Endodermal cell (in vitro differentiated cells): Measurements from ENCODE around the gene ARID2. TPM values are rescaled to one million over a fixed set of nuclear protein-coding genes. Genes with fewer than 3 reads are reported as not detected.

ENCODE experiments used
- DNase-seq: peaks from one replicate; pipeline ENCODE4 v3.0.0-alpha.2; 2017
- H3K27ac ChIP-seq: 2 replicates; pipeline ENCODE4 v1.5.1; 2013; ENCODE audit warnings: mild to moderate bottlenecking, low read depth, low read length, moderate library complexity
- H3K27me3 ChIP-seq: 2 replicates; pipeline ENCODE4 v1.6.1; 2013; ENCODE audit warnings: mild to moderate bottlenecking, low read length, moderate library complexity; ENCODE audit not compliant: insufficient read depth, control insufficient read depth, poor library complexity, severe bottlenecking
- H3K36me3 ChIP-seq: 2 replicates; pipeline ENCODE4 v1.7.0; 2013; ENCODE audit warnings: mild to moderate bottlenecking, low read length, moderate library complexity; ENCODE audit not compliant: control insufficient read depth, insufficient read depth
- H3K4me1 ChIP-seq: one replicate; pipeline ENCODE4 v1.7.0; 2013; ENCODE audit warnings: low read length; ENCODE audit not compliant: control insufficient read depth, insufficient read depth
- H3K4me3 ChIP-seq: 2 replicates; pipeline ENCODE4 v1.5.1; 2013; ENCODE audit warnings: mild to moderate bottlenecking, low read length, moderate library complexity
- H3K9ac ChIP-seq: 2 replicates; pipeline ENCODE4 v1.6.1; 2013; ENCODE audit warnings: mild to moderate bottlenecking, low read length, moderate library complexity; ENCODE audit not compliant: poor library complexity, severe bottlenecking; ENCODE audit errors: extremely low read depth
- H3K9me3 ChIP-seq: 2 replicates; pipeline ENCODE4 v1.6.1; 2013; ENCODE audit warnings: mild to moderate bottlenecking, low read length, moderate library complexity; ENCODE audit not compliant: control insufficient read depth
- H3K27ac Mint-ChIP-seq: 2 replicates; pipeline ENCODE4 v1.8.0; 2020; ENCODE audit warnings: mixed read lengths
- H3K27me3 Mint-ChIP-seq: 2 replicates; pipeline ENCODE4 v1.8.0; 2021; ENCODE audit warnings: mild to moderate bottlenecking, mixed read lengths; ENCODE audit not compliant: insufficient read depth
- H3K36me3 Mint-ChIP-seq: 2 replicates; pipeline ENCODE4 v1.8.0; 2020; ENCODE audit warnings: low read depth, mixed read lengths
- H3K4me1 Mint-ChIP-seq: 2 replicates; pipeline ENCODE4 v1.8.0; 2020; ENCODE audit warnings: mixed read lengths
- H3K4me3 Mint-ChIP-seq: 2 replicates; pipeline ENCODE4 v1.8.0; 2020; ENCODE audit warnings: mild to moderate bottlenecking, moderate library complexity, mixed read lengths
- H3K9me3 Mint-ChIP-seq: 2 replicates; pipeline ENCODE4 v1.8.0; 2020; ENCODE audit warnings: mild to moderate bottlenecking, mixed read lengths
- CTCF ChIP-seq: fragments of 200-600 bp; sonication (generic); conservative IDR thresholded peaks from 2 replicates; pipeline ENCODE4 v1.5.0; 2021; ENCODE audit warnings: antibody characterized with exemption, mild to moderate bottlenecking
- WGBS, 2 experiments: methylation state at CpG; one replicate each; pipeline versions ENCODE4 v1.1.5 to v1.1.7; 2013; ENCODE audit warnings: missing lambda C conversion rate in 2 of 2, mixed read lengths in 1 of 2; ENCODE audit not compliant: insufficient coverage in 1 of 2, insufficient read length in 1 of 2; 5-methylcytosine and 5-hydroxymethylcytosine counted together
- total RNA-seq, 2 donors: library from RNA; stranded (reverse); fragmentation: NEBNext Ultra II Directional in 1 of 2; extraction: Animal tissue kit (Norgen Biotek cat#: 25700) in 1 of 2; gene quantifications; 2 replicates in 1 of 2; 3 replicates in 1 of 2; pipeline ENCODE4 v1.2.1, GENCODE V29; 2021

ARID2 gene
- total RNA-seq, 2 donors from 2014 or later, result 54.0 to 58.1 TPM

DNA sequence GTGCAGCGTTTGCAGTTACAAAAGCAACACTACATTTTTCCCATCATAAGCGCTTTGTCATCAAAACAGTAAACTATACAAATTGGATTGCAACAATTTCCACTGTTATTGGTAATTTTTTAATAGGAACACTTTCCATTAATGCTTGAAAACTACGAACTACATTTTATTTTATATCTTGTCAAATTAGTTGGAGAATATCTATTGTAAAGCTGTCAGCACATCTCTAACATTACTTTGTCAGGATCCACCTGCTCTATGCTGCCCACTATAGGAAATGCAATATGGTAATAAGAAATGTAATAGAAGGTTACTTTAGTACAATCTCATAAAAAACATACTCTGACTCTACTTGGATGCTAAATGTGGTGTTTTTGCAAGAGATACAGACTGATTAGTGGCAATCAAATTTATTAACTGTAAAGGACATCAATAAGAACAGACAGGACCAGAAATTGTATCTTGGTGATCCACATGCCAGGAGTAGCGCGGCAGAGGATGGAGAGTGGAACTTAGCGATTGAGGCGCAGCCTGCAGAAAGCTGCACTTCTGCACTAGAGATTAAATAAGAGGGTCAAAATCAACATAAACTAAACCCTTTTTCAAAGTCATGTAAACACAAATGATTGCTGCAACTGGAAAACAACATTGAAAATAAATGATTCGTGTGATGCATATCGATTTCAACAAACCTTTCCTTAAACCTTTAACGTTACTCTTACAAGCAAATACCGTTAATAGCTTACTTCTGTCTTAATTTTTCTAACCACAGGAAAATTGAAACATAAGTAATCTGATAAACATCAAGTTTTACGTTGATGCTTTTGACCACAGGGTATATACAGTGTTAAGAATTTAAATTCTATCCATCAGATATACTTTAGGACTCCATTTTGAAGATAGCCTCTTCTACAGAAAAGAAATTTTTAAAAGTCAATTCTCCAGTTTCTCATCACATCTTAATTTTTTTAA is 3.6 kb upstream of the ARID2 start:
- H3K4me3 Mint-ChIP-seq, result peak overlapping the region; percentile 93
- H3K4me1 Mint-ChIP-seq, result peaks cover 5% of the 10 kb centered on the region
- H3K27me3 Mint-ChIP-seq, result peaks cover 40% of the 10 kb centered on the region
- H3K27me3 ChIP-seq, result peaks cover 52% of the 10 kb centered on the region
- no peaks in the 10 kb centered on the region for H3K9me3 ChIP-seq
- no peaks in the 10 kb centered on the region for H3K4me1 ChIP-seq
- 14 to 21% methylated on average over 6 to 10 of the region's 12 CpGs for WGBS, 2 experiments
- no peaks in the 10 kb centered on the region for H3K36me3 Mint-ChIP-seq
- no peaks in the 10 kb centered on the region for H3K9me3 Mint-ChIP-seq
- H3K27ac ChIP-seq, result no peak overlapping the region
- DNase-seq, result peak; percentile 54
- peak overlapping the region; percentile 98 for H3K4me3 ChIP-seq
- TF ChIP-seq CTCF, result peak; percentile 84
- no peaks in the 10 kb centered on the region for H3K36me3 ChIP-seq
- H3K9ac ChIP-seq, result peak overlapping the region; percentile 96
- peak overlapping the region; percentile 99 for H3K27ac Mint-ChIP-seq

- peak overlapping the region; percentile 96 for H3K9ac ChIP-seq
- Mint-ChIP-seq H3K4me1 (peaks cover 5% of the 10 kb centered on the region), H3K27me3 (peaks cover 31% of the 10 kb centered on the region), H3K4me3 (peak overlapping the region; percentile 93), H3K27ac (peak overlapping the region; percentile 99), H3K9me3 (no peaks in the 10 kb centered on the region), H3K36me3 (no peaks in the 10 kb centered on the region)
- no peaks in the 10 kb centered on the region for H3K9me3 ChIP-seq
- TF ChIP-seq CTCF, result no peak
- H3K4me3 ChIP-seq, result peak overlapping the region; percentile 98
- H3K27ac ChIP-seq, result peak overlapping the region; percentile 92
- H3K4me1 ChIP-seq, result no peaks in the 10 kb centered on the region
- no peaks in the 10 kb centered on the region for H3K36me3 ChIP-seq
- peaks cover 44% of the 10 kb centered on the region for H3K27me3 ChIP-seq
- WGBS, 2 experiments, result 0% methylated on average over 11 to 42 of the region's 42 CpGs
- DNase-seq, result no peak
Observed at GRCh38 chr12:45726603-45727300, 2.8 kb upstream of the ARID2 start.

GRCh38 chr12:45727301-45727979 is 2.1 kb upstream of the ARID2 start:
- no peak for TF ChIP-seq CTCF
- peak overlapping the region; percentile 93 for H3K4me3 Mint-ChIP-seq
- no peaks in the 10 kb centered on the region for H3K9me3 Mint-ChIP-seq
- peak; percentile 99 for DNase-seq
- Histone ChIP-seq H3K9me3 (no peaks in the 10 kb centered on the region), H3K4me1 (no peaks in the 10 kb centered on the region), H3K4me3 (peak overlapping the region; percentile 98), H3K9ac (peak overlapping the region; percentile 96), H3K27ac (peak overlapping the region; percentile 92), H3K36me3 (peaks cover 5% of the 10 kb centered on the region), H3K27me3 (peaks cover 37% of the 10 kb centered on the region)
- peak overlapping the region; percentile 99 for H3K27ac Mint-ChIP-seq
- H3K36me3 Mint-ChIP-seq, result peaks cover 2% of the 10 kb centered on the region
- H3K27me3 Mint-ChIP-seq, result peaks cover 24% of the 10 kb centered on the region
- H3K4me1 Mint-ChIP-seq, result peaks cover 10% of the 10 kb centered on the region
- 0% methylated on average over 15 to 44 of the region's 45 CpGs for WGBS, 2 experiments
